ENCODE measurements around the gene EIF5AL1. TPM values are rescaled to one million over a fixed set of nuclear protein-coding genes. Genes with fewer than 3 reads are reported as not detected.
A peak's percentile ranks its signal among the peaks of the same experiment; 100 is the strongest.
"Not testable (repeated sequence)": the region's sequence is repeated elsewhere in the genome, so short reads cannot be mapped to it uniquely, and the experiment has no call there.

EIF5AL1 gene
- total and polyA plus RNA-seq, 2 donors (not counting 1 experiment from before 2014, with no cell fraction given) = 0.76 to 1.7 TPM

- H4K20me1 ChIP-seq (ENCODE audit: control insufficient read depth, insufficient read depth, low read length, poor library complexity, severe bottlenecking); H3K27me3 Mint-ChIP-seq; ATAC-seq (ENCODE audit: low read depth); H2AFZ ChIP-seq (ENCODE audit: insufficient read depth, low read depth, low read length, poor library complexity, severe bottlenecking); H3K9me3 Mint-ChIP-seq (ENCODE audit: insufficient read depth); H3K27ac ChIP-seq (ENCODE audit: low read length in 2 of 2); H3K4me3 ChIP-seq (ENCODE audit: control extremely low read depth in 1 of 5, extremely low read depth in 1 of 5, insufficient read depth in 1 of 5, low read depth in 2 of 5, low read length in 4 of 5); H3K9ac ChIP-seq (ENCODE audit: low read length); H3K4me1 ChIP-seq (ENCODE audit: control insufficient read depth in 2 of 2, insufficient read depth in 2 of 2, low read length in 2 of 2); H3K27ac Mint-ChIP-seq; H3K4me1 Mint-ChIP-seq; H3K27me3 ChIP-seq (replicated peaks in 1 of 4; ENCODE audit: control extremely low read depth in 1 of 4, control insufficient read depth in 3 of 4, insufficient read depth in 4 of 4, low read length in 3 of 4); H3K36me3 ChIP-seq (replicated peaks in 1 of 2; ENCODE audit: control extremely low read depth in 1 of 2, control insufficient read depth in 1 of 2, extremely low read depth in 1 of 2, insufficient read depth in 2 of 2, low read length in 1 of 2); H3K4me2 ChIP-seq (replicated peaks; ENCODE audit: low read depth, low read length, poor library complexity, severe bottlenecking); CTCF ChIA-PET; intact Hi-C loops (cut with micrococcal nuclease); POLR2A ChIA-PET; H3K4me3 Mint-ChIP-seq; H3K79me2 ChIP-seq (ENCODE audit: control insufficient read depth, insufficient read depth, low read length); DNase-seq; H3K9me3 ChIP-seq (ENCODE audit: control extremely low read depth in 1 of 3, control insufficient read depth in 2 of 3, insufficient read depth in 1 of 3, low read length in 2 of 3): not testable (repeated sequence)
- WGBS (ENCODE audit: insufficient coverage) = 100% methylated on average over 1 of the region's 4 CpGs
Observed at GRCh38 chr10:79522464-79522863, 10.1 kb downstream of the EIF5AL1 start.

DNA sequence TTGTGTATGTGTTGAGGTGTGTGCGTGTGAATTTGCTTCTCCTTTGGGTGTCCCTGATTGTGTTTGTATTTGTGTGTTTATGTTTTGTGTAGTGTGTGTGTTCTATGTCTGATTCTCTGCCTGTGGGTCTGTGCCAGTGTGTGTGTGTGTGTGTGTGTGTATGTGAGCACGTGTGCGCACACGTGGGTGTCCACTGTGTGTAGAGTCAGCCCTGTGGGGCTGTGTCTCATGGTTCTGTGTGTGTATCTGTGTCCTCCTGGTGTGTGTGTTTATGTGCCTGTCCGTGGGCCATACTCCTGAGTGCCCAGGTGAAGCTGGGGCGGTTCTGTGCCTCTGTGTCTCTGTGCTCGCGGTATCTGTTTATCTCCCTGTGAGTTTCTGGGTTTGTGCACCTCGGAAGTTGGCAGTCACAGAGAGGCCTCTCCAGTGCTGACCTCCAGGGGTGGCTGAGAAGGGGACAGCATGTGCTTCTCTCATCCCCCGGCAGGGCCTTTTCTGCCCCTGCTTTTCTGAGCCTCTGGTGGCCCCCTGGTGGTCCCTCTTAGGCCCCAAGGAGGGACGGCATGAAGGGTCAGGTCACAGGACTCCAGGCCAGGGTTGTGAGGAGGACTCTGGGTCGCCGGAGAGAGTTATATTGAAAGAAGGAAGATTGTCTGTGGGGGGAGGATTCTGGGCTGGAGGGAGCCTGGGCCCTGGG lies 11.0 kb downstream of the EIF5AL1 start:
- H3K4me3 Mint-ChIP-seq; H3K4me2 ChIP-seq (replicated peaks; ENCODE audit: low read depth, low read length, poor library complexity, severe bottlenecking); H3K27me3 ChIP-seq (replicated peaks in 1 of 4; ENCODE audit: control extremely low read depth in 1 of 4, control insufficient read depth in 3 of 4, insufficient read depth in 4 of 4, low read length in 3 of 4); H3K27ac ChIP-seq (ENCODE audit: low read length in 2 of 2); H3K9ac ChIP-seq (ENCODE audit: low read length); H4K20me1 ChIP-seq (ENCODE audit: control insufficient read depth, insufficient read depth, low read length, poor library complexity, severe bottlenecking); CTCF ChIA-PET; H3K4me1 ChIP-seq (ENCODE audit: control insufficient read depth in 2 of 2, insufficient read depth in 2 of 2, low read length in 2 of 2); H3K36me3 ChIP-seq (replicated peaks in 1 of 2; ENCODE audit: control extremely low read depth in 1 of 2, control insufficient read depth in 1 of 2, extremely low read depth in 1 of 2, insufficient read depth in 2 of 2, low read length in 1 of 2); H3K4me1 Mint-ChIP-seq; H3K4me3 ChIP-seq (ENCODE audit: control extremely low read depth in 1 of 5, extremely low read depth in 1 of 5, insufficient read depth in 1 of 5, low read depth in 2 of 5, low read length in 4 of 5); DNase-seq; H3K9me3 Mint-ChIP-seq (ENCODE audit: insufficient read depth); POLR2A ChIA-PET; H3K27me3 Mint-ChIP-seq; intact Hi-C loops (cut with micrococcal nuclease); H2AFZ ChIP-seq (ENCODE audit: insufficient read depth, low read depth, low read length, poor library complexity, severe bottlenecking); ATAC-seq (ENCODE audit: low read depth); H3K9me3 ChIP-seq (ENCODE audit: control extremely low read depth in 1 of 3, control insufficient read depth in 2 of 3, insufficient read depth in 1 of 3, low read length in 2 of 3); H3K79me2 ChIP-seq (ENCODE audit: control insufficient read depth, insufficient read depth, low read length); H3K27ac Mint-ChIP-seq: not testable (repeated sequence)
- no CpG with 5 or more reads among the region's 13 CpGs for WGBS (ENCODE audit: insufficient coverage)

- H3K36me3 ChIP-seq (replicated peaks in 1 of 2; ENCODE audit: control extremely low read depth in 1 of 2, control insufficient read depth in 1 of 2, extremely low read depth in 1 of 2, insufficient read depth in 2 of 2, low read length in 1 of 2); H3K4me1 Mint-ChIP-seq; H3K79me2 ChIP-seq (ENCODE audit: control insufficient read depth, insufficient read depth, low read length); intact Hi-C loops (cut with micrococcal nuclease); POLR2A ChIA-PET; H3K4me2 ChIP-seq (replicated peaks; ENCODE audit: low read depth, low read length, poor library complexity, severe bottlenecking); H3K27ac ChIP-seq (ENCODE audit: low read length in 2 of 2); H3K9me3 ChIP-seq (ENCODE audit: control extremely low read depth in 1 of 3, control insufficient read depth in 2 of 3, insufficient read depth in 1 of 3, low read length in 2 of 3); H3K27ac Mint-ChIP-seq; H3K27me3 Mint-ChIP-seq; H3K9me3 Mint-ChIP-seq (ENCODE audit: insufficient read depth); H3K4me1 ChIP-seq (ENCODE audit: control insufficient read depth in 2 of 2, insufficient read depth in 2 of 2, low read length in 2 of 2); H3K27me3 ChIP-seq (replicated peaks in 1 of 4; ENCODE audit: control extremely low read depth in 1 of 4, control insufficient read depth in 3 of 4, insufficient read depth in 4 of 4, low read length in 3 of 4); H3K9ac ChIP-seq (ENCODE audit: low read length); H3K4me3 Mint-ChIP-seq; CTCF ChIA-PET; H4K20me1 ChIP-seq (ENCODE audit: control insufficient read depth, insufficient read depth, low read length, poor library complexity, severe bottlenecking); H2AFZ ChIP-seq (ENCODE audit: insufficient read depth, low read depth, low read length, poor library complexity, severe bottlenecking); H3K4me3 ChIP-seq (ENCODE audit: control extremely low read depth in 1 of 5, extremely low read depth in 1 of 5, insufficient read depth in 1 of 5, low read depth in 2 of 5, low read length in 4 of 5); DNase-seq: not testable (repeated sequence)
- ATAC-seq (ENCODE audit: low read depth) = peak; percentile 17
- WGBS (ENCODE audit: insufficient coverage) = no CpG with 5 or more reads among the region's 8 CpGs
Observed at GRCh38 chr10:79525049-79525710, 12.8 kb downstream of the EIF5AL1 start.

DNA sequence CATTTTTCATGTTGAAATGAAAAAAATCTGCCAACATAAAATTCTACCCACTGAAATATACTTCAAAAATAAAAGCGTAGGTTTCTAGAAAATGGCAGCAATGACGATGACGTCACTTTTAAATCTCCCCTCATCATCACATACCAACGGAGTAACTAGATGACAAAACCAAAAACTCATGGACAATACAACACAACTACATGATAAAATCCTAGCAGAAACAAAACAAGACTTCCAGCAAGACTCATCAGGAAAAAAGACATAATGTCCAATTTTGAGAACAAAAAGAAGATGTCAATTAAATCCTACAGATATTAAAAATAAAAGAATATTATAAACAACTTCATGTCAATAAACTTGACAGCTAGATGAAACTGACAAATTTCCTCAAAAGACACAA lies 15.9 kb downstream of the EIF5AL1 start:
- H3K27ac Mint-ChIP-seq; H3K36me3 ChIP-seq (replicated peaks in 1 of 2; ENCODE audit: control extremely low read depth in 1 of 2, control insufficient read depth in 1 of 2, extremely low read depth in 1 of 2, insufficient read depth in 2 of 2, low read length in 1 of 2); H3K9ac ChIP-seq (ENCODE audit: low read length); intact Hi-C loops (cut with micrococcal nuclease); POLR2A ChIA-PET; H3K4me1 ChIP-seq (ENCODE audit: control insufficient read depth in 2 of 2, insufficient read depth in 2 of 2, low read length in 2 of 2); H3K27ac ChIP-seq (ENCODE audit: low read length in 2 of 2); H3K27me3 ChIP-seq (replicated peaks in 1 of 4; ENCODE audit: control extremely low read depth in 1 of 4, control insufficient read depth in 3 of 4, insufficient read depth in 4 of 4, low read length in 3 of 4); H3K4me2 ChIP-seq (replicated peaks; ENCODE audit: low read depth, low read length, poor library complexity, severe bottlenecking); H4K20me1 ChIP-seq (ENCODE audit: control insufficient read depth, insufficient read depth, low read length, poor library complexity, severe bottlenecking); ATAC-seq (ENCODE audit: low read depth); H3K9me3 ChIP-seq (ENCODE audit: control extremely low read depth in 1 of 3, control insufficient read depth in 2 of 3, insufficient read depth in 1 of 3, low read length in 2 of 3); H2AFZ ChIP-seq (ENCODE audit: insufficient read depth, low read depth, low read length, poor library complexity, severe bottlenecking); H3K9me3 Mint-ChIP-seq (ENCODE audit: insufficient read depth); H3K27me3 Mint-ChIP-seq; H3K79me2 ChIP-seq (ENCODE audit: control insufficient read depth, insufficient read depth, low read length); H3K4me3 ChIP-seq (ENCODE audit: control extremely low read depth in 1 of 5, extremely low read depth in 1 of 5, insufficient read depth in 1 of 5, low read depth in 2 of 5, low read length in 4 of 5); H3K4me3 Mint-ChIP-seq; H3K4me1 Mint-ChIP-seq; DNase-seq: not testable (repeated sequence)
- WGBS (ENCODE audit: insufficient coverage) = no CpG with 5 or more reads among the region's 4 CpGs
- CTCF ChIA-PET = interaction anchor here (0.8 kb wide), 1 partner anchor 9 kb away, joined by 3 read pairs; no protein-coding TSS in a partner anchor
